T-helper 22 cell (primary cell): Measurements from ENCODE around the gene CCDC86.
"Not testable (repeated sequence)": the region's sequence is repeated elsewhere in the genome, so short reads cannot be mapped to it uniquely, and the experiment has no call there.

Source experiments
- DNase-seq: peaks from one replicate; pipeline ENCODE4 v3.0.0-alpha.2; 2020; ENCODE audit warnings: low read depth

Gene CCDC86

GRCh38 chr11:60841797-60842667 lies at the start of gene CCDC86:
TSS of gene CCDC86 (plus strand) at chr11:60842113. CDS start at chr11:60842125, 12 bp downstream.
- DNase-seq = peak; percentile 96

GRCh38 chr11:60792521-60792920 lies 49.4 kb upstream of the CCDC86 start:
- DNase-seq = no peak

GRCh38 chr11:60795291-60795690 lies 46.6 kb upstream of the CCDC86 start:
- DNase-seq = no peak

- no peak for DNase-seq
Observed at GRCh38 chr11:60797846-60798630, 43.9 kb upstream of the CCDC86 start.

- no peak for DNase-seq
Observed at GRCh38 chr11:60798631-60799030, 43.3 kb upstream of the CCDC86 start.

GRCh38 chr11:60801194-60801593 lies 40.7 kb upstream of the CCDC86 start:
- DNase-seq = no peak

- DNase-seq = no peak
Observed at GRCh38 chr11:60803273-60803936, 38.5 kb upstream of the CCDC86 start.

GRCh38 chr11:60809249-60809648 lies 32.7 kb upstream of the CCDC86 start:
- DNase-seq = no peak

GRCh38 chr11:60809691-60810090 lies 32.2 kb upstream of the CCDC86 start:
- DNase-seq = no peak

- DNase-seq = no peak
Observed at GRCh38 chr11:60810151-60810550, 31.8 kb upstream of the CCDC86 start.

GRCh38 chr11:60810569-60810968 lies 31.3 kb upstream of the CCDC86 start:
- no peak for DNase-seq

- no peak for DNase-seq
Observed at GRCh38 chr11:60813324-60813723, 28.6 kb upstream of the CCDC86 start.

- no peak for DNase-seq
Observed at GRCh38 chr11:60814112-60814511, 27.8 kb upstream of the CCDC86 start.

- no peak for DNase-seq
Observed at GRCh38 chr11:60816590-60817157, 25.2 kb upstream of the CCDC86 start.

GRCh38 chr11:60818057-60818456 lies 23.9 kb upstream of the CCDC86 start:
- DNase-seq = no peak

- DNase-seq = no peak
Observed at GRCh38 chr11:60821827-60822599, 19.9 kb upstream of the CCDC86 start.

GRCh38 chr11:60823745-60824306 lies 18.1 kb upstream of the CCDC86 start:
- DNase-seq = not testable (repeated sequence)

- DNase-seq = no peak
Observed at GRCh38 chr11:60825118-60825517, 16.8 kb upstream of the CCDC86 start.

GRCh38 chr11:60825790-60826189 lies 16.1 kb upstream of the CCDC86 start:
- DNase-seq = no peak

GRCh38 chr11:60830478-60831142 lies 11.3 kb upstream of the CCDC86 start:
- no peak for DNase-seq

- peak; percentile 48 for DNase-seq
Observed at GRCh38 chr11:60831143-60831500, 10.8 kb upstream of the CCDC86 start.
